ENCODE results near the gene FNDC8. TPM values are rescaled to one million over a fixed set of nuclear protein-coding genes. Genes with fewer than 3 reads are reported as not detected.

Gene FNDC8
- total and polyA plus RNA-seq, 12 donors, result not detected

DNA sequence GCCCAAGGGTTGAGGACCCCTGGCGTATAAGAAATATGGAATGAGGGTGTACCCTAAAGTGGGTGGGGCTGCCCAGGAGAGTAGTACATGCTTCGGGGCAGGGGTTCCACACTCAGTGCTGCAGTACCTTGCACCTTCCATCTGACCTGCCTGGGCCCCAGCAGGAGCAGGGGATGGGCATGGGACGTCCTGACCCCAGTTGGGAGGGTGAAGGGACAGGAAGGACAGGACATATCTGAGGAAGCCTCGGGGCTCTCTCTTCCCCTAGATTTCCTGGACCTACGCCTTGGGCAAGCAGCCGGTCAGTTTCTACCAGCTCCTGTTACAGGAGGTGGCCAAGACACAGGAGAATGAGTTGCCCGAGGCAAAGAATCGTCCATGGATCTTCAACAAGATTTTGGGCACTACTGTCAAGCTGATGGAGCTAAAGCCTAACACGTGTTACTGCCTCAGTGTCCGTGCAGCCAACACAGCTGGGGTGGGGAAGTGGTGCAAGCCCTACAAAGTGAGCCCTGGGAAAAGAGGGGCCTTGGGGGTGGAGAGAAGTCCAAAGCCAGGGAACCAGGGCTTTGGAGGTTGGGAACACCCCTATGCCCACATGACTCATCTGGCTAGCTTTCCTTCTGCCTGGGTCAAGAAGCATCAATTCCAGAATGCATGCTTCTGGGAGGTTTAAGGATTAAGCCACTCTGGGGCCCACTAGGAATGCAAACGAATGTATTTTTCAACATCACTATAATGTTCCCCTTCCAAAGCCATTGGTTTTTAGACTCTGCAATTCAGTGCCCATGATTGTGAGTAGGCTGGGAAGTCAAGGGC is 7.9 kb downstream of the FNDC8 start:
- Histone ChIP-seq H3K27me3 (no peaks in the 10 kb centered on the region), H3K4me3 (no peak overlapping the region), H3K4me1 (replicated peaks in 1 of 2) (no peaks in the 10 kb centered on the region), H3K9me3 (replicated peaks in 1 of 3) (no peaks in the 10 kb centered on the region), H3K36me3 (replicated peaks in 1 of 2) (peaks cover 0 to 32% of the 10 kb centered on the region in 2 donors), H3K27ac (no peak overlapping the region)
- TF ChIP-seq POLR2A (IDR thresholded peaks at IDR 0.05), result no peak
- TF ChIP-seq CTCF (IDR thresholded peaks at IDR 0.05), result no peak
- no peak for DNase-seq
- intact Hi-C loops (cut with DNase I), result loop anchor here (10.0 kb wide), 1 partner anchor 585 kb away; no protein-coding TSS in a partner anchor
- 75 to 87% (median 77%) methylated on average over 8 to 11 of the region's 11 CpGs for WGBS, 4 donors

- TF ChIP-seq POLR2A (IDR thresholded peaks at IDR 0.05), result no peak
- TF ChIP-seq CTCF (IDR thresholded peaks at IDR 0.05), result no peak
- no peak overlapping the region for H3K4me3 ChIP-seq
- peaks cover 0 to 38% of the 10 kb centered on the region in 2 donors for H3K36me3 ChIP-seq (replicated peaks in 1 of 2)
- H3K27ac ChIP-seq, result no peak overlapping the region
- WGBS, 4 donors, result 86 to 96% (median 92%) methylated on average over 5 of the region's 5 CpGs
- no peaks in the 10 kb centered on the region for H3K9me3 ChIP-seq (replicated peaks in 1 of 3)
- H3K27me3 ChIP-seq, result no peaks in the 10 kb centered on the region
- intact Hi-C loops (cut with DNase I), result loop anchor here (10.0 kb wide), 1 partner anchor 585 kb away; no protein-coding TSS in a partner anchor
- H3K4me1 ChIP-seq (replicated peaks in 1 of 2), result no peaks in the 10 kb centered on the region
- DNase-seq, result no peak
Measured at GRCh38 chr17:35129973-35130351, 8.5 kb downstream of the FNDC8 start.

- intact Hi-C loops (cut with DNase I), result no loop called here
- 90 to 100% (median 95%) methylated on average over 3 of the region's 3 CpGs for WGBS, 4 donors
Measured at GRCh38 chr17:35130392-35130791, 9.0 kb downstream of the FNDC8 start.

DNA sequence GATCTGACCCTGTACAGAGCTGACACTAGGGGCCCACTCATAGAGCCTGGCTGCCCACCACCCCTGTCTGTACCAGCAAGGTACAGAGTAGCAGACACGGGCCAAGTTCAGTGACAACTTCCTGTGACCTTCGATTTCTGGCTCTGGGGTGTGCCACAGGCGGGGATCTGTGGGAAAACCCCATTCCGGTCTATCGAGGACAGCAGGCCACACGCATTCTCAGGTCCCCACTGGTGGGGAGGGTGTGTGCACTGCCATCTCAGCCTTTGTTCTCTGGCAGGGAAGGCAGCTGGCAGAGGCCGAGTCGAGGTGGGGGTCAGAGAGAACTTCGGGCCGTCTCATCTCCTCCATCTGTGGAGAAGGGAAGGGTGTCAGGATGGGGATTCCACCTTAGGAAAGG is 10.7 kb downstream of the FNDC8 start:
- TF ChIP-seq POLR2A (IDR thresholded peaks at IDR 0.05) (no peak), CTCF (IDR thresholded peaks at IDR 0.05) (no peak)
- WGBS, 4 donors, result 72 to 88% (median 78%) methylated on average over 9 to 10 of the region's 10 CpGs
- no peaks in the 10 kb centered on the region for H3K4me1 ChIP-seq (replicated peaks in 1 of 2)

More at GRCh38 chr17:35130392-35130791, 9.0 kb downstream of the FNDC8 start:
- H3K4me1 ChIP-seq (replicated peaks in 1 of 2), result no peaks in the 10 kb centered on the region
- TF ChIP-seq POLR2A (IDR thresholded peaks at IDR 0.05), result no peak
- no peak for TF ChIP-seq CTCF (IDR thresholded peaks at IDR 0.05)
- peaks cover 0 to 43% of the 10 kb centered on the region in 2 donors for H3K36me3 ChIP-seq (replicated peaks in 1 of 2)
- DNase-seq, result no peak
- H3K27me3 ChIP-seq, result no peaks in the 10 kb centered on the region
- H3K4me3 ChIP-seq, result no peak overlapping the region
- H3K27ac ChIP-seq, result no peak overlapping the region
- no peaks in the 10 kb centered on the region for H3K9me3 ChIP-seq (replicated peaks in 1 of 3)

More for the DNA sequence above, 10.7 kb downstream of the FNDC8 start:
- Histone ChIP-seq H3K27me3 (no peaks in the 10 kb centered on the region), H3K4me3 (no peak overlapping the region), H3K36me3 (replicated peaks in 1 of 2) (peaks cover 0 to 59% of the 10 kb centered on the region in 2 donors), H3K27ac (no peak overlapping the region), H3K9me3 (replicated peaks in 1 of 3) (no peaks in the 10 kb centered on the region)
- no peak for DNase-seq
- intact Hi-C loops (cut with DNase I), result no loop called here

Measured in adrenal gland (tissue), 12 donors.